Mucosa of stomach (tissue), 1 donor: ENCODE measurements around the gene SACS.
"Not testable (repeated sequence)": the region's sequence is repeated elsewhere in the genome, so short reads cannot be mapped to it uniquely, and the experiment has no call there.

Source experiments
- H3K27me3 ChIP-seq: one replicate; pipeline ENCODE4 v1.7.0; 2013; ENCODE audit warnings: mild to moderate bottlenecking, low read length; ENCODE audit not compliant: control insufficient read depth, insufficient read depth
- H3K36me3 ChIP-seq: one replicate; pipeline ENCODE4 v1.7.0; 2013; ENCODE audit warnings: low read length; ENCODE audit not compliant: control insufficient read depth, insufficient read depth
- H3K4me1 ChIP-seq: one replicate; pipeline ENCODE4 v1.7.0; 2013; ENCODE audit warnings: mild to moderate bottlenecking, low read length; ENCODE audit not compliant: control insufficient read depth, insufficient read depth
- H3K4me3 ChIP-seq: one replicate; pipeline ENCODE4 v1.7.0; 2013; ENCODE audit warnings: low read length
- H3K9ac ChIP-seq: one replicate; pipeline ENCODE4 v1.7.0; 2013; ENCODE audit warnings: mild to moderate bottlenecking, low read length, moderate library complexity
- H3K9me3 ChIP-seq: one replicate; pipeline ENCODE4 v1.7.0; 2013; ENCODE audit warnings: mild to moderate bottlenecking, low read length, moderate library complexity; ENCODE audit not compliant: control insufficient read depth
- donor health status: Pancreatic carcinoma.

Gene SACS

GRCh38 chr13:23447927-23448326 is 14.4 kb upstream of the SACS start:
- H3K9ac ChIP-seq: no peak overlapping the region

GRCh38 chr13:23445794-23446193 is 12.3 kb upstream of the SACS start:
- H3K9ac ChIP-seq: no peak overlapping the region

More at GRCh38 chr13:23447927-23448326, 14.4 kb upstream of the SACS start:
- Histone ChIP-seq H3K4me1 (no peaks in the 10 kb centered on the region), H3K9me3 (no peaks in the 10 kb centered on the region), H3K4me3 (no peak overlapping the region), H3K36me3 (no peaks in the 10 kb centered on the region), H3K27me3 (no peaks in the 10 kb centered on the region)

GRCh38 chr13:23443878-23444277 is 10.4 kb upstream of the SACS start:
- H3K9ac ChIP-seq: no peak overlapping the region

More at GRCh38 chr13:23445794-23446193, 12.3 kb upstream of the SACS start:
- Histone ChIP-seq H3K9me3 (no peaks in the 10 kb centered on the region), H3K4me1 (no peaks in the 10 kb centered on the region), H3K27me3 (no peaks in the 10 kb centered on the region), H3K36me3 (no peaks in the 10 kb centered on the region), H3K4me3 (no peak overlapping the region)

GRCh38 chr13:23443110-23443509 is 9.6 kb upstream of the SACS start:
- Histone ChIP-seq H3K4me3 (no peak overlapping the region), H3K36me3 (no peaks in the 10 kb centered on the region), H3K27me3 (no peaks in the 10 kb centered on the region), H3K9me3 (no peaks in the 10 kb centered on the region), H3K9ac (no peak overlapping the region), H3K4me1 (no peaks in the 10 kb centered on the region)

More at GRCh38 chr13:23443878-23444277, 10.4 kb upstream of the SACS start:
- H3K9me3 ChIP-seq: no peaks in the 10 kb centered on the region
- H3K4me3 ChIP-seq: no peak overlapping the region
- no peaks in the 10 kb centered on the region for H3K36me3 ChIP-seq
- H3K27me3 ChIP-seq: no peaks in the 10 kb centered on the region
- H3K4me1 ChIP-seq: no peaks in the 10 kb centered on the region

GRCh38 chr13:23440821-23441618 is 7.5 kb upstream of the SACS start:
- Histone ChIP-seq H3K4me1 (no peaks in the 10 kb centered on the region), H3K9ac (no peak overlapping the region), H3K27me3 (no peaks in the 10 kb centered on the region), H3K36me3 (no peaks in the 10 kb centered on the region), H3K9me3 (no peaks in the 10 kb centered on the region), H3K4me3 (no peak overlapping the region)

GRCh38 chr13:23440324-23440723 is 6.8 kb upstream of the SACS start:
- H3K27me3 ChIP-seq: not testable (repeated sequence)

DNA sequence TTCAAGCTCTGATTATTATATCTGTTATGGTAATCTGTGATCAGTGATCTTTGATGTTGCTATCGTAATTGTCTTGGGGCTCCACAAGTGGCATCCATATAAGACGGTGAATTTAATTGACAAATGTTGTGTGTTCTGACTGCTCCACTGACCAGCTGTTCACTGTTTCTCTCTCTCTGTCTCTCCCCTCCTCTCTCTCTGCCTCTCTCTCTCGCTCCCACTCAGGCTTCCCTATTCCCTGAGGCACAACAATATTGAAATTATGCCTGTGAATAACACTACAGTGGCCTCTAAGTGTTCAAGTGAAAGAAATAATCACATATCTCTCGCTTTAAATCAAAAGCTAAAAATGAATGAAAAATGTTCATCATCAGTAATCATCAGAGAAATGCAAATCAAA is 4.4 kb upstream of the SACS start:
- H3K9me3 ChIP-seq: no peaks in the 10 kb centered on the region
- H3K27me3 ChIP-seq: peaks cover 9% of the 10 kb centered on the region
- no peaks in the 10 kb centered on the region for H3K36me3 ChIP-seq
- no peaks in the 10 kb centered on the region for H3K4me1 ChIP-seq
- H3K9ac ChIP-seq: no peak overlapping the region
- H3K4me3 ChIP-seq: no peak overlapping the region

More at GRCh38 chr13:23440324-23440723, 6.8 kb upstream of the SACS start:
- not testable (repeated sequence) for H3K9ac ChIP-seq, H3K4me1 ChIP-seq, H3K9me3 ChIP-seq, H3K4me3 ChIP-seq, H3K36me3 ChIP-seq

GRCh38 chr13:23436680-23437079 is 3.2 kb upstream of the SACS start:
- H3K4me1 ChIP-seq: no peaks in the 10 kb centered on the region
- H3K9ac ChIP-seq: no peak overlapping the region
- no peaks in the 10 kb centered on the region for H3K36me3 ChIP-seq
- no peaks in the 10 kb centered on the region for H3K9me3 ChIP-seq
- no peak overlapping the region for H3K4me3 ChIP-seq
- peaks cover 9% of the 10 kb centered on the region for H3K27me3 ChIP-seq

DNA sequence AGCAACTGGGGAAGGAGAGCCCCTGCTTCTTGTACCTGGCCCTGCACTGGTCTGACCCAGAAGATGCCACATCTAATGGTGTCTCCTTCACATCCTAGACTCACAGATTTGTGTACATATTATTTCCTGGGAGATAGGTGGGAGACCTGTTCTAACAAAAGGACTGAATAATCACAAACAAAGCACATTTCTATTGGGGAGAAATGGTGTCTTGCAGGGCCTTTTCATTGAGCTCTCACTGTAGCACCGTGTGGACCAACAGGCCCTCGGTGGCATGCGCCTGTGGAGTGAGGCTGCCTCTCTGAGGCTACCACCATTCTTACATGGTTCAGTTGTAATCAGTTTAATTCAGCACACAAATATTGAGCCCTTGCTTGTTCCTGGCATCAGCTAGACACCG is 989 bp upstream of the SACS start:
- no peak overlapping the region for H3K4me3 ChIP-seq
- no peaks in the 10 kb centered on the region for H3K36me3 ChIP-seq
- no peaks in the 10 kb centered on the region for H3K4me1 ChIP-seq
- no peaks in the 10 kb centered on the region for H3K9me3 ChIP-seq
- no peak overlapping the region for H3K9ac ChIP-seq
- H3K27me3 ChIP-seq: peaks cover 9% of the 10 kb centered on the region

GRCh38 chr13:23432626-23433025 is 876 bp downstream of the SACS start:
- H3K9me3 ChIP-seq: no peaks in the 10 kb centered on the region
- H3K9ac ChIP-seq: no peak overlapping the region
- peaks cover 9% of the 10 kb centered on the region for H3K27me3 ChIP-seq
- H3K4me3 ChIP-seq: no peak overlapping the region
- H3K36me3 ChIP-seq: no peaks in the 10 kb centered on the region
- H3K4me1 ChIP-seq: peaks cover 2% of the 10 kb centered on the region

- Histone ChIP-seq H3K4me3 (no peak overlapping the region), H3K9ac (no peak overlapping the region), H3K9me3 (no peaks in the 10 kb centered on the region), H3K36me3 (no peaks in the 10 kb centered on the region), H3K27me3 (peaks cover 9% of the 10 kb centered on the region), H3K4me1 (peaks cover 8% of the 10 kb centered on the region)
Observed at GRCh38 chr13:23430664-23431063, 2.8 kb downstream of the SACS start.

GRCh38 chr13:23427881-23428528 is 5.5 kb downstream of the SACS start:
- H3K27me3 ChIP-seq: peaks cover under 1% of the 10 kb centered on the region
- no peaks in the 10 kb centered on the region for H3K36me3 ChIP-seq
- no peak overlapping the region for H3K4me3 ChIP-seq
- no peaks in the 10 kb centered on the region for H3K9me3 ChIP-seq
- peaks cover 8% of the 10 kb centered on the region for H3K4me1 ChIP-seq
- no peak overlapping the region for H3K9ac ChIP-seq
